Neuronal stem cell (in vitro differentiated cells): ENCODE data around the gene DMXL1.

Experiments used
- DNase-seq: peaks from one replicate; pipeline ENCODE4 v3.0.0-alpha.2; 2013; ENCODE audit warnings: low spot score
- H2AFZ ChIP-seq: one replicate; pipeline ENCODE4 v1.6.1; 2013; ENCODE audit warnings: mild to moderate bottlenecking, low read length, inconsistent platforms
- H2AK5ac ChIP-seq: 2 replicates; pipeline ENCODE4 v1.6.1; 2013; ENCODE audit warnings: low read depth, mild to moderate bottlenecking, inconsistent platforms, low read length, moderate library complexity, mixed read lengths
- H2BK120ac ChIP-seq: 2 replicates; pipeline ENCODE4 v1.6.1; 2013; ENCODE audit warnings: low read depth, mild to moderate bottlenecking, inconsistent platforms, low read length, moderate library complexity, mixed read lengths
- H2BK12ac ChIP-seq: one replicate; pipeline ENCODE4 v1.6.1; 2013; ENCODE audit warnings: low read length, inconsistent platforms
- H2BK15ac ChIP-seq: 2 replicates; pipeline ENCODE4 v1.6.1; 2013; ENCODE audit warnings: mild to moderate bottlenecking, low read length, inconsistent platforms, mixed read lengths
- H2BK5ac ChIP-seq: one replicate; pipeline ENCODE4 v1.6.1; 2013; ENCODE audit warnings: inconsistent platforms, mild to moderate bottlenecking, low read length, moderate library complexity
- H3K14ac ChIP-seq: one replicate; pipeline ENCODE4 v1.6.1; 2013; ENCODE audit warnings: low read length, inconsistent platforms
- H3K18ac ChIP-seq: 2 replicates; pipeline ENCODE4 v1.6.1; 2013; ENCODE audit warnings: low read length, inconsistent platforms
- H3K23ac ChIP-seq: 2 replicates; pipeline ENCODE4 v1.6.1; 2013; ENCODE audit warnings: low read depth, mild to moderate bottlenecking, mixed read lengths, low read length, inconsistent platforms; ENCODE audit not compliant: poor library complexity
- H3K27ac ChIP-seq: replicated peaks from 3 replicates; pipeline ENCODE4 v1.5.1; 2013; ENCODE audit warnings: low read length, inconsistent platforms
- H3K27me3 ChIP-seq, 3 experiments: 2 replicates each; pipeline ENCODE4 v1.6.1; 2013; ENCODE audit warnings: low read length in 3 of 3, mild to moderate bottlenecking in 2 of 3, inconsistent platforms in 1 of 3, low read depth in 1 of 3, mixed read lengths in 1 of 3, moderate library complexity in 1 of 3; ENCODE audit not compliant: control insufficient read depth in 3 of 3, insufficient read depth in 3 of 3
- H3K36me3 ChIP-seq, 2 donors: replicated peaks in 1 of 2; 2 replicates each; pipeline ENCODE4 v1.6.1; 2013; ENCODE audit warnings: low read length in 2 of 2; ENCODE audit not compliant: control insufficient read depth in 2 of 2, insufficient read depth in 2 of 2
- H3K4ac ChIP-seq: 2 replicates; pipeline ENCODE4 v1.6.1; 2013; ENCODE audit warnings: inconsistent platforms, mild to moderate bottlenecking, low read length, moderate library complexity
- H3K4me1 ChIP-seq, 2 donors: 1 replicate in 1 of 2; 2 replicates in 1 of 2; pipeline ENCODE4 v1.6.1; 2013; ENCODE audit warnings: low read length in 2 of 2, low read depth in 1 of 2; ENCODE audit not compliant: control insufficient read depth in 2 of 2, insufficient read depth in 1 of 2
- H3K4me2 ChIP-seq: one replicate; pipeline ENCODE4 v1.6.1; 2013; ENCODE audit warnings: mild to moderate bottlenecking, low read length, inconsistent platforms; ENCODE audit not compliant: insufficient read depth, poor library complexity, severe bottlenecking
- H3K4me3 ChIP-seq, 2 donors: 2 replicates each; pipeline ENCODE4 v1.5.1; 2013; ENCODE audit warnings: low read length in 2 of 2, mild to moderate bottlenecking in 2 of 2, inconsistent platforms in 1 of 2, moderate library complexity in 1 of 2
- H3K79me1 ChIP-seq: one replicate; pipeline ENCODE4 v1.6.1; 2013; ENCODE audit warnings: low read depth, mild to moderate bottlenecking, inconsistent platforms, low read length, moderate library complexity
- H3K9ac ChIP-seq: one replicate; pipeline ENCODE4 v1.6.1; 2013; ENCODE audit warnings: mild to moderate bottlenecking, low read depth, low read length, inconsistent platforms; ENCODE audit not compliant: poor library complexity
- H3K9me3 ChIP-seq, 2 donors: replicated peaks in 1 of 2; 2 replicates each; pipeline versions ENCODE3 to v1.6.1; 2013; ENCODE audit warnings: low read length in 2 of 2, mild to moderate bottlenecking in 2 of 2, inconsistent platforms in 1 of 2, low read depth in 1 of 2, mixed read lengths in 1 of 2, moderate library complexity in 1 of 2; ENCODE audit not compliant: control insufficient read depth in 2 of 2, insufficient read depth in 1 of 2
- H4K8ac ChIP-seq: one replicate; pipeline ENCODE4 v1.6.1; 2013; ENCODE audit warnings: low read depth, mild to moderate bottlenecking, inconsistent platforms, low read length, moderate library complexity
- H4K91ac ChIP-seq: one replicate; pipeline ENCODE4 v1.6.1; 2013; ENCODE audit warnings: low read length, low read depth, mild to moderate bottlenecking, inconsistent platforms; ENCODE audit not compliant: poor library complexity
- WGBS, 2 donors: extraction: QIAGEN DNeasy Blood & Tissue Kit; methylation state at CpG; one replicate each; pipeline ENCODE4 v1.1.7; 2013; ENCODE audit warnings: missing lambda C conversion rate in 2 of 2, mixed read lengths in 1 of 2; ENCODE audit not compliant: insufficient read length in 2 of 2, insufficient replicate concordance in 1 of 2; ENCODE audit errors: extremely low coverage in 2 of 2; 5-methylcytosine and 5-hydroxymethylcytosine counted together

DMXL1 gene

GRCh38 chr5:119267958-119268386 lies 197.1 kb downstream of the DMXL1 start:
- peak overlapping the region; percentile 81 for H3K27ac ChIP-seq
- WGBS, 2 donors, result no CpG with 5 or more reads among the region's 18 CpGs
- peak overlapping the region; percentile 82 for H3K4me2 ChIP-seq
- no peak overlapping the region for H2AK5ac ChIP-seq
- no peak overlapping the region for H3K23ac ChIP-seq
- H2BK5ac ChIP-seq, result no peak overlapping the region
- H2BK12ac ChIP-seq, result no peak overlapping the region
- H4K91ac ChIP-seq, result no peak overlapping the region
- H3K36me3 ChIP-seq, result no peaks in the 10 kb centered on the region
- H3K4me3 ChIP-seq, result peak overlapping the region; percentile 67 to 96
- no peak overlapping the region for H3K14ac ChIP-seq
- no peaks in the 10 kb centered on the region for H3K27me3 ChIP-seq
- peaks cover 3% of the 10 kb centered on the region for H3K79me1 ChIP-seq
- no peak overlapping the region for H2BK120ac ChIP-seq
- peak overlapping the region; percentile 90 for H2AFZ ChIP-seq
- H3K4ac ChIP-seq, result no peak overlapping the region
- peak; percentile 84 for DNase-seq
- H3K4me1 ChIP-seq, result peaks cover 0 to 2% of the 10 kb centered on the region in 2 donors
- H3K18ac ChIP-seq, result peak overlapping the region; percentile 91
- no peak overlapping the region for H4K8ac ChIP-seq
- H3K9ac ChIP-seq, result no peak overlapping the region
- H3K9me3 ChIP-seq, result peaks cover 0 to 14% of the 10 kb centered on the region in 2 donors
- H2BK15ac ChIP-seq, result no peak overlapping the region

DNA sequence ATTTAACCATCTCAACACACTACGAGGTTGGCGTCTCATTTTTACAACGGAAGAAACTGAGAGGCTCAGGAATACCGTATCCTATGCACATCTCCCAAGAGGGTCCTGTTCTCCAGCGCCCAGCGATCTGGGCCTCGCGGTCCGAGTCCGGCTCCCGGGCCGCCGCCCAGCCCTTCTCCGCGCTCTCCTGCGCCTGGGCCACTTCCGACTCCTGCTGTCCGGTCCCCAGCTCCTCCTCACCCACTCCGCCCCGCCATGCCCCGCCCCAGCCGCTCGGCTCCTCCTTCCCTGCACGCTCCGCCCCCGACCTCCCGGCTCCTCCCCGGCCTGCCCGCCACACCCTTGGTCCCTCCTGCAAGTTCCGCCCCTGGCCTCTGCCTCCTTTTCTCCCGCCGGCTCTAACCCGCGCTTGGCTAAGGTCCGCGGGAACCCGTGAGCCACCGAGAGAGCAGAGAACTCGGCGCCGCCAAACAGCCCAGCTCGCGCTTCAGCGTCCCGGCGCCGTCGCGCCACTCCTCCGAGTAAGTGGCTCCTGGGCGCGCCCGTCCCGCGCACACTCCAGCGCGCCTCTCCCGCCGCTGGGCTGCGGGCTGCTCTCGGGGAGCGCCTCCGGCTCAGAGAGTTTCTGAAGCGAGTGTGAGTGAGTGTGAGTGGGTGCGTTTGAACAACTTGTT lies 197.6 kb downstream of the DMXL1 start:
- Histone ChIP-seq H3K4me1 (peaks cover 0 to 3% of the 10 kb centered on the region in 2 donors), H2BK12ac (no peak overlapping the region), H3K4me3 (peak overlapping the region; percentile 67 to 96), H2BK120ac (peak overlapping the region; percentile 20), H4K8ac (no peak overlapping the region), H3K9me3 (peaks cover 0 to 14% of the 10 kb centered on the region in 2 donors), H3K4me2 (peak overlapping the region; percentile 82), H3K27ac (peak overlapping the region; percentile 81), H3K36me3 (no peaks in the 10 kb centered on the region), H3K4ac (no peak overlapping the region), H3K18ac (peak overlapping the region; percentile 93), H3K79me1 (peaks cover 3% of the 10 kb centered on the region), H2AK5ac (no peak overlapping the region), H2BK15ac (peak overlapping the region; percentile 33), H3K23ac (peak overlapping the region; percentile 98), H3K14ac (no peak overlapping the region), H3K9ac (peak overlapping the region; percentile 71), H2BK5ac (peak overlapping the region; percentile 50), H4K91ac (no peak overlapping the region), H2AFZ (peak overlapping the region; percentile 90), H3K27me3 (no peaks in the 10 kb centered on the region)
- WGBS, 2 donors, result no CpG with 5 or more reads among the region's 65 CpGs
- peak; percentile 87 for DNase-seq

DNA sequence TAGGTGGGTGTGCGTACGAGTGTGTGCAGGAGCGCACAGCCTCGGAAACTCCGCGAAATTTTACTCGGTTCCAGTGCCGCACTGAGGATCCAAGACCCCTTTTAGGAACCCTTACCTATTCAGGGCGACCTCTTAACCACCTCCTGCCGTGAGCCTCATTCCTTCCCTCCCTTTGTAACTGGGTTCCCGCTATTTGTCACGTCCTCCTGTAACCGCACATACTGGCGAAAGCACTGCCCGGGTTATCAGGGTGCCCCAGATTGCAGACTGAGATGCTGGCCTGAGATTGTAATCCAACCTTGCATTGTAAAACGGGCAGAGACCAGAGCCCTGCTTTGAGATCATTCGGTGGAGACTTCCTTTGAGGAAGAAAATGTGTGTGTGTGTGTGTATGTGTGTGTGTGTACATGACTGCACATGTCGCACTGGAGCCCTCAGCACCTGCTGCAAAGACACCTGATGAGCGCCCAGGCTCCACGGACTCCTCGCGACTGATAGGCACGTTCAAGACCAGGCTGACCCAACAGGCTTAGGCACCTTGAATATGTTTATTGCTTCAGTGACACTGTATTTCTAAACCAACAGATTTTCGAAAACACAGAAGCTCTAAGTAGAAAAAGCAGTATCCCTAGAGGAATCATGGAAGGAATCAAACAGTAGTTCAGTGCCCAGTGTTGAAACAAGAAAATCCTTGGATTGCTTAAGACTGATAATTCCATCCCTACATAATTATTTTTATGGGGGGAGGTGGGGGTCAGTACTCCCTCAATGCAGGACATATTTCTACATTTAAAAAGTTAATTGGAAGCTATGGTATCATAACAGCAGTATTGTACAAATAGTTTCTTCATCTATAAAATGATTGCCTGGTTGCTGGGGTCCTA lies 198.4 kb downstream of the DMXL1 start:
- peak overlapping the region; percentile 65 for H3K27ac ChIP-seq
- no peaks in the 10 kb centered on the region for H3K27me3 ChIP-seq
- no peak overlapping the region for H3K14ac ChIP-seq
- H3K18ac ChIP-seq, result peak overlapping the region; percentile 93
- peak overlapping the region; percentile 67 to 96 for H3K4me3 ChIP-seq
- H2AFZ ChIP-seq, result peak overlapping the region; percentile 90
- peak overlapping the region; percentile 98 for H3K23ac ChIP-seq
- WGBS, 2 donors, result no CpG with 5 or more reads among the region's 24 CpGs
- H2AK5ac ChIP-seq, result no peak overlapping the region
- peak overlapping the region; percentile 33 for H2BK15ac ChIP-seq
- no peak overlapping the region for H2BK12ac ChIP-seq
- no peak overlapping the region for H4K8ac ChIP-seq
- H3K4me1 ChIP-seq, result peaks cover 0 to 4% of the 10 kb centered on the region in 2 donors
- H4K91ac ChIP-seq, result peak overlapping the region; percentile 47
- peak; percentile 33 for DNase-seq
- H2BK120ac ChIP-seq, result peak overlapping the region; percentile 20
- peaks cover 0 to 14% of the 10 kb centered on the region in 2 donors for H3K9me3 ChIP-seq
- peak overlapping the region; percentile 82 for H3K4me2 ChIP-seq
- no peaks in the 10 kb centered on the region for H3K36me3 ChIP-seq
- peaks cover 3% of the 10 kb centered on the region for H3K79me1 ChIP-seq
- peak overlapping the region; percentile 50 for H2BK5ac ChIP-seq
- peak overlapping the region; percentile 81 for H3K9ac ChIP-seq
- no peak overlapping the region for H3K4ac ChIP-seq

DNA sequence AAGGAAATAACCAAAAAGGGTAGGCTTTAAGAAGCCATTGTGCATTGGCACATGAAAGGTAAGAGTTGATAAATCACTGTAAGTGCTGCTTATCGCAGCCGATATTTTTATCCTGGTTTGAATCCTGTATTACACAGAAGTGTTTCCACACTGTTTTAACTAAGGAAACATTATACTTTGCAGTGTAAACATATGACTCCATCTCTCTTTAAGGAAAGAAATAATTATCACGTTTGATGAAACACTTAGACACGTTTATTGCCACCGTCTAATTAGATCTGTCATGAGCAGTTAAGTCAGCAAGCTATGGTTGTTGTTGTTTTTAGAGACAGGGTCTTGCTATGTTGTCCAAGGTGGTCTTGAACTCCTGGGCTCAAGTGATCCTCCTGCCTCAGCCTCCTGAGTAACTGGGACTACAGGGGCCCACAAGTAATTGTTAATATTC lies 199.3 kb downstream of the DMXL1 start:
- no peak overlapping the region for H3K18ac ChIP-seq
- H2BK120ac ChIP-seq, result no peak overlapping the region
- no peak overlapping the region for H3K9ac ChIP-seq
- no peak overlapping the region for H4K8ac ChIP-seq
- peaks cover 0 to 14% of the 10 kb centered on the region in 2 donors for H3K9me3 ChIP-seq
- no peak overlapping the region for H2BK12ac ChIP-seq
- H2AFZ ChIP-seq, result no peak overlapping the region
- WGBS, 2 donors, result no CpG with 5 or more reads among the region's 5 CpGs
- no peak overlapping the region for H3K23ac ChIP-seq
- no peak overlapping the region for H3K4me3 ChIP-seq
- H3K36me3 ChIP-seq, result no peaks in the 10 kb centered on the region
- no peak for DNase-seq
- no peak overlapping the region for H3K27ac ChIP-seq
- H3K79me1 ChIP-seq, result peaks cover 3% of the 10 kb centered on the region
- no peak overlapping the region for H3K4ac ChIP-seq
- H3K4me2 ChIP-seq, result no peak overlapping the region
- H2BK15ac ChIP-seq, result no peak overlapping the region
- no peak overlapping the region for H2AK5ac ChIP-seq
- H2BK5ac ChIP-seq, result no peak overlapping the region
- H3K27me3 ChIP-seq, result no peaks in the 10 kb centered on the region
- H4K91ac ChIP-seq, result no peak overlapping the region
- no peak overlapping the region for H3K14ac ChIP-seq
- H3K4me1 ChIP-seq, result peaks cover 0 to 4% of the 10 kb centered on the region in 2 donors
